Measurements from ENCODE around the gene SOCS2. TPM values are rescaled to one million over a fixed set of nuclear protein-coding genes. Genes with fewer than 3 reads are reported as not detected.

SOCS2 gene
- total RNA-seq, 2 donors from 2014 or later = 21.4 to 25.5 TPM

DNA sequence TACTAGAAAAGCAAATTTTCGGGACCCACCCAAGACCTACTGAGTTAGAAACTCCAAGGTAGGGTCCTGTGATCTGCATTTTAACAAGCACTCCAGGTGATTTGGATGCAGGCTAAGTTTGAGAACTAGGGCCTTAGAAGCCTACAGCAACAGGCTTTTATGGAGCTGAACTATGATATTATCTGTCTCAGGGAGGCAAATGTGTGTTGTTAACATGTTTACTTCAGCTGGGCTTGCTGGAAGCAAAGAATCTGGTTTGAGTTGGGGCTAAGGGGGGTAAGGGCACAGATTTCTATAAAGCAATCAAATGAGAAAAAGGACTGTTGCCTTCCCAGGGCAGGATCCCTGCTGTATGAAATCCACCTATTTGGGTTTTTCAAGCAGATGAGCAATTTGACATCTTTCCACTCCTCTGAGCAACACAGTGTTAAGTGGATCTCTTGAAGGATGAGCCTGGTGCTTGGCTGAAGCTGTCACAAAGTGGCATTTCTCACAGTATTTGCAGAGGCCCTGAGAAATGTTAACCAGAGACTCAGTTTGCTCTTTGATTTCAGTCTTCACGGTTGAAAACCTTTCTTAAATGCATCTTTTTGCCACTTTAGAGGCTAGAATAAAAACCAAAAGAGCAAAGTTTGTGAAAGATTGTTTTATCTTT is 36.2 kb upstream of the SOCS2 start:
- no peak for DNase-seq (ENCODE audit: low spot score)
- TF ChIP-seq, protein P1, sequence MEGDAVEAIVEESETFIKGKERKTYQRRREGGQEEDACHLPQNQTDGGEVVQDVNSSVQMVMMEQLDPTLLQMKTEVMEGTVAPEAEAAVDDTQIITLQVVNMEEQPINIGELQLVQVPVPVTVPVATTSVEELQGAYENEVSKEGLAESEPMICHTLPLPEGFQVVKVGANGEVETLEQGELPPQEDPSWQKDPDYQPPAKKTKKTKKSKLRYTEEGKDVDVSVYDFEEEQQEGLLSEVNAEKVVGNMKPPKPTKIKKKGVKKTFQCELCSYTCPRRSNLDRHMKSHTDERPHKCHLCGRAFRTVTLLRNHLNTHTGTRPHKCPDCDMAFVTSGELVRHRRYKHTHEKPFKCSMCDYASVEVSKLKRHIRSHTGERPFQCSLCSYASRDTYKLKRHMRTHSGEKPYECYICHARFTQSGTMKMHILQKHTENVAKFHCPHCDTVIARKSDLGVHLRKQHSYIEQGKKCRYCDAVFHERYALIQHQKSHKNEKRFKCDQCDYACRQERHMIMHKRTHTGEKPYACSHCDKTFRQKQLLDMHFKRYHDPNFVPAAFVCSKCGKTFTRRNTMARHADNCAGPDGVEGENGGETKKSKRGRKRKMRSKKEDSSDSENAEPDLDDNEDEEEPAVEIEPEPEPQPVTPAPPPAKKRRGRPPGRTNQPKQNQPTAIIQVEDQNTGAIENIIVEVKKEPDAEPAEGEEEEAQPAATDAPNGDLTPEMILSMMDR (IDR thresholded peaks at IDR 0.05) = no peak
- Histone ChIP-seq H3K36me3 (no peaks in the 10 kb centered on the region), H3K27me3 (no peaks in the 10 kb centered on the region), H3K9me3 (no peaks in the 10 kb centered on the region), H3K27ac (peak overlapping the region in 1 of 2 donors; percentile 73), H3K4me1 (peaks cover 0 to 5% of the 10 kb centered on the region in 2 donors), H3K4me3 (no peak overlapping the region)

DNA sequence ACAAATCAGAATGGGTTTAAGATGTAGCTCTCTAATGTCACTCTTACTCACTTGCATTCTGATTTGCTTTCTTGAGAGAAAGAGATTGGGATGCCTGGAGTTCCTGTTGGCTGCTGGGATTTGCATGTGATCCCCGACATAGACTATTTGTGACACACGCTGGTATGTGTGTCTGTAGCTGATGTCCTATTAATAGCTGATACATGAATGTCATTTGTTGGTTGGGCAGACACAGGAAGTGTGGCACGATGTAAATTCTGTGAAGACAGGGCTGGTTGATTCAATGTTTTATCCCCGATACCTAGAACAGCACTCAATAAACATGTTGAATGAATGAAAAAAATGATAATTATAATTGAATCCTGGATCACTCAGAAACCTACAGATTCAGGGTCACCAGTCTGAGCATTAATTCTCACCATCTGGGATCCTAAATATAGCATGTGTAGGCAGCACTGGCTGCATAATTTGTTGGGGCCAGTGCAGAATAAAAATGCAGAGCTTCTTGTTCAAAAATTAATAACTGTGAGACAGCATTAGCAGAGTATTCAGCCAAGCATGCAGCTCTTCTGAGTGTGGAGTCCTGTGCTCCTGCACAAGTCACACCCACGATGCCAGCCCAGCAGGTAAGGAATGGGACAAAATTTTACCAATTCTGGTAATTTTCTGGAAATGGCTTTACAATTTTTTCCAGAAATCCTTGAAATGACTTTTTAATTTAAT is 35.5 kb upstream of the SOCS2 start:
- TF ChIP-seq, protein P1 (IDR thresholded peaks at IDR 0.05) = no peak
- Histone ChIP-seq H3K27ac (peak overlapping the region in 1 of 2 donors; percentile 73), H3K4me1 (peaks cover 0 to 5% of the 10 kb centered on the region in 2 donors), H3K9me3 (no peaks in the 10 kb centered on the region), H3K36me3 (no peaks in the 10 kb centered on the region), H3K4me3 (no peak overlapping the region), H3K27me3 (no peaks in the 10 kb centered on the region)
- no peak for DNase-seq (ENCODE audit: low spot score)

DNA sequence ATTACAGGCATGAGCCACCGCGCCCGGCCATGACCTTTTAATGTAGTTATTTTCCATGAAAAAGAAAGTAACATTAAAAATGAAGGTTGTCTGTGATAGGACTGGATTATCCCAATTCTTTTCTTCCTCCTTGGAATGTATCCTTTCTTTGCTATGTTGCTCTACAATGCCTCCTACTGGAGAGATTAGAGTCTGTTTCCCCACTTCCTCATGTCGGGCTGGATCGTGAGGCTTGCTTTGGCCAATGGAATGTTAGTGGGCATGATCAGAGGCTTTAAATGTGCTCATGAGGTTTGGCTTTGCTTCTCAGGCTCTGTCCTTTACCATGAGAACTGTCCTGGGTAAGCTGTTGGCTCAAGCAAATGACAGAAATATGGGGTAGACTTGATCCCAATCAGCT is 34.7 kb upstream of the SOCS2 start:
- no peak for DNase-seq (ENCODE audit: low spot score)
- no peak overlapping the region for H3K27ac ChIP-seq
- no peaks in the 10 kb centered on the region for H3K36me3 ChIP-seq
- H3K9me3 ChIP-seq = no peaks in the 10 kb centered on the region
- no peak overlapping the region for H3K4me3 ChIP-seq
- H3K27me3 ChIP-seq = no peaks in the 10 kb centered on the region
- TF ChIP-seq, protein P1 (IDR thresholded peaks at IDR 0.05) = no peak
- peaks cover 0 to 5% of the 10 kb centered on the region in 2 donors for H3K4me1 ChIP-seq

DNA sequence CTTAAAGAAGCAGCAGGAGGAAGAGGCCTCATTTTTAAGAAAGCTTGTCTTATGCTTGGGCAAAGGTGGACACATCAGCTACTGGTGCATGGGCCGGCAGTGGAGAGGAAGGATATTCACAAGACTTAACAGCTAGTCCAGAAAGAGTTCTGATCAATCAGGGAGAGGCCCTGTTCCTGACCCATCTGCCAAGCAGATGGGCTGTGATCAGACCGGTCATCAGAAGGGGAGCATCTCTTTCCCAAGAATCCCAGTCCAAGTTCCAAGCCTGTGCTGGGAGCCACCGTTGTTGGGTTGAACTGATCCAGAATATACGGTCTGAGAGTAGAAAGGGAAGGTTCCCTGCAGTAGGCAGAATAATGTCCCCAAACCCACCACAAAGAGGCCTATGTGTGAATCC is 32.7 kb upstream of the SOCS2 start:
- no peaks in the 10 kb centered on the region for H3K27me3 ChIP-seq
- H3K4me1 ChIP-seq = peaks cover 0 to 5% of the 10 kb centered on the region in 2 donors
- TF ChIP-seq, protein P1 (IDR thresholded peaks at IDR 0.05) = no peak
- H3K4me3 ChIP-seq = no peak overlapping the region
- DNase-seq (ENCODE audit: low spot score) = no peak
- H3K27ac ChIP-seq = no peak overlapping the region
- H3K36me3 ChIP-seq = no peaks in the 10 kb centered on the region
- no peaks in the 10 kb centered on the region for H3K9me3 ChIP-seq

DNA sequence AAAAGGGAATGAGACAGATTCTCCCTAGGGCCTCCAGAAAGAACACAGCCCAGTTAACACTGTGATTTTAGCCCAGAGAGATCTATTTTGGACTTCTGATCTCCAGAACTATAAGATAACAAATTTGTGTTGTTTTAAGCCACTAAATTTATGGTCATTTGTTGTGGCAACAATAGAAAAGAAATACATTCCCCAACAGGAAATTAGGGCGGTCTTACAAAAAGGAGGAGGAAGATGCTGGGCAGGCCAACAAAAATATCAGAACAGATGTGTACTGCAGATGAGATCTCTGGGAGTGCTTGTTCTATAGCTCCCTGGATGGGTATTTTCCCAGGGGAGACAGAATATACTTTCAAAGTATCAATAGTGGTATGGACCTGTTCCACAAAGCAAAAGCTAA is 32.0 kb upstream of the SOCS2 start:
- Histone ChIP-seq H3K4me3 (no peak overlapping the region), H3K9me3 (no peaks in the 10 kb centered on the region), H3K36me3 (no peaks in the 10 kb centered on the region), H3K27ac (no peak overlapping the region), H3K27me3 (no peaks in the 10 kb centered on the region), H3K4me1 (peaks cover 0 to 5% of the 10 kb centered on the region in 2 donors)
- TF ChIP-seq, protein P1 (IDR thresholded peaks at IDR 0.05) = no peak
- no peak for DNase-seq (ENCODE audit: low spot score)

Measured in right atrium auricular region (tissue), 2 donors.